ENCODE results near the gene TAF6. TPM values are rescaled to one million over a fixed set of nuclear protein-coding genes. Genes with fewer than 3 reads are reported as not detected.
A peak's percentile ranks its signal among the peaks of the same experiment; 100 is the strongest.

The TAF6 gene
- total RNA-seq, 1 donor from 2014 or later: 34.1 TPM

- intact Hi-C loops (cut with micrococcal nuclease): no loop called here
- no peaks in the 10 kb centered on the region for H3K27me3 ChIP-seq (ENCODE audit: low read depth)
- H3K4me1 ChIP-seq: peaks cover 26% of the 10 kb centered on the region
- H3K27ac ChIP-seq (replicated peaks): peak overlapping the region; percentile 87
- DNase-seq: no peak
- no peaks in the 10 kb centered on the region for H3K9me3 ChIP-seq (replicated peaks)
- peak overlapping the region; percentile 95 for H3K4me3 ChIP-seq
- H3K36me3 ChIP-seq: peaks cover 37% of the 10 kb centered on the region
- TF ChIP-seq CTCF (IDR thresholded peaks at IDR 0.05; ENCODE audit: borderline replicate concordance): peak; percentile 15
These were observed 38.4 kb upstream of the TAF6 start for GRCh38 chr7:100157334-100158228.

- peak overlapping the region; percentile 87 for H3K27ac ChIP-seq (replicated peaks)
- intact Hi-C loops (cut with micrococcal nuclease): no loop called here
- peaks cover 37% of the 10 kb centered on the region for H3K36me3 ChIP-seq
- peak overlapping the region; percentile 95 for H3K4me3 ChIP-seq
- no peak for DNase-seq
- peaks cover 26% of the 10 kb centered on the region for H3K4me1 ChIP-seq
- H3K9me3 ChIP-seq (replicated peaks): no peaks in the 10 kb centered on the region
- no peaks in the 10 kb centered on the region for H3K27me3 ChIP-seq (ENCODE audit: low read depth)
- no peak for TF ChIP-seq CTCF (IDR thresholded peaks at IDR 0.05; ENCODE audit: borderline replicate concordance)
These were observed 37.8 kb upstream of the TAF6 start for GRCh38 chr7:100157069-100157333.

GRCh38 chr7:100156331-100157068 lies 37.3 kb upstream of the TAF6 start:
- no peaks in the 10 kb centered on the region for H3K27me3 ChIP-seq (ENCODE audit: low read depth)
- no peaks in the 10 kb centered on the region for H3K9me3 ChIP-seq (replicated peaks)
- H3K36me3 ChIP-seq: peaks cover 37% of the 10 kb centered on the region
- H3K4me3 ChIP-seq: peak overlapping the region; percentile 95
- TF ChIP-seq CTCF (IDR thresholded peaks at IDR 0.05; ENCODE audit: borderline replicate concordance): no peak
- H3K4me1 ChIP-seq: peaks cover 26% of the 10 kb centered on the region
- peak overlapping the region; percentile 87 for H3K27ac ChIP-seq (replicated peaks)
- DNase-seq: no peak
- intact Hi-C loops (cut with micrococcal nuclease): no loop called here

- TF ChIP-seq CTCF (IDR thresholded peaks at IDR 0.05; ENCODE audit: borderline replicate concordance): no peak
- no peak for DNase-seq
These were observed 36.6 kb upstream of the TAF6 start for GRCh38 chr7:100155553-100156317.

More at GRCh38 chr7:100155553-100156317, 36.6 kb upstream of the TAF6 start:
- H3K4me3 ChIP-seq: no peak overlapping the region
- peaks cover 26% of the 10 kb centered on the region for H3K4me1 ChIP-seq
- H3K9me3 ChIP-seq (replicated peaks): no peaks in the 10 kb centered on the region
- H3K36me3 ChIP-seq: peaks cover 37% of the 10 kb centered on the region
- no peaks in the 10 kb centered on the region for H3K27me3 ChIP-seq (ENCODE audit: low read depth)
- intact Hi-C loops (cut with micrococcal nuclease): no loop called here
- H3K27ac ChIP-seq (replicated peaks): no peak overlapping the region

Data from left ventricle myocardium inferior (tissue), 1 donor.